Esophagus muscularis mucosa (tissue), 4 donors: ENCODE data around the gene LCP2.

Experiments
- CTCF ChIP-seq, 3 experiments: fragments of 200-600 bp in 2 of 3; fragments of 450-650 bp in 1 of 3; sonication (generic) in 2 of 3; IDR thresholded peaks; one replicate each; pipeline ENCODE4 v1.5.1; 2017 to 2019; ENCODE audit warnings: antibody characterized with exemption in 3 of 3, mild to moderate bottlenecking in 2 of 3, moderate library complexity in 1 of 3
- EP300 ChIP-seq: sonication (generic); formaldehyde crosslinking; IDR thresholded peaks from one replicate; pipeline ENCODE4 v1.6.1; 2017; ENCODE audit warnings: antibody characterized with exemption
- POLR2A ChIP-seq: fragments of 450-650 bp; IDR thresholded peaks from one replicate; pipeline ENCODE4 v1.6.1; 2017; ENCODE audit warnings: antibody characterized with exemption, moderate library complexity, mild to moderate bottlenecking, low read depth
- POLR2AphosphoS5 ChIP-seq, 2 donors: sonication (generic); formaldehyde crosslinking; IDR thresholded peaks; one replicate each; pipeline ENCODE4 v1.6.1; 2017; ENCODE audit warnings: antibody characterized with exemption in 2 of 2

GRCh38 chr5:170288151-170288550 is 9.4 kb downstream of the LCP2 start:
- no peak for TF ChIP-seq EP300
- TF ChIP-seq CTCF (IDR thresholded peaks at IDR 0.05): no peak
- TF ChIP-seq POLR2AphosphoS5 (IDR thresholded peaks at IDR 0.05): no peak
- TF ChIP-seq POLR2A: no peak
